KMS-11 (cell line): ENCODE results near the gene TPM3.

Experiments used
- H2AFZ ChIP-seq: fragments of 200-600 bp; sonication (generic); 2 replicates; pipeline ENCODE4 v1.6.1; 2016; ENCODE audit warnings: antibody characterized with exemption, mixed run types, low read depth
- H3K27ac ChIP-seq: fragments of 200-600 bp; sonication (generic); 2 replicates; pipeline ENCODE4 v1.6.1; 2016; ENCODE audit warnings: mild to moderate bottlenecking, mixed run types
- H3K27me3 ChIP-seq: fragments of 200-600 bp; sonication (generic); 2 replicates; pipeline ENCODE4 v1.6.1; 2017; ENCODE audit warnings: mild to moderate bottlenecking, low read depth, mixed run types, moderate library complexity; ENCODE audit not compliant: insufficient read depth
- H3K36me3 ChIP-seq: fragments of 200-600 bp; sonication (generic); 2 replicates; pipeline ENCODE4 v1.6.1; 2017; ENCODE audit warnings: mild to moderate bottlenecking, mixed run types; ENCODE audit not compliant: insufficient read depth
- H3K4me1 ChIP-seq: fragments of 200-600 bp; sonication (generic); 2 replicates; pipeline ENCODE4 v1.6.1; 2016; ENCODE audit warnings: mild to moderate bottlenecking, low read depth, mixed run types; ENCODE audit not compliant: poor library complexity, severe bottlenecking
- H3K4me2 ChIP-seq: fragments of 200-600 bp; sonication (generic); 2 replicates; pipeline ENCODE4 v1.7.0; 2016; ENCODE audit warnings: mild to moderate bottlenecking, mixed run types
- H3K4me3 ChIP-seq: fragments of 200-600 bp; sonication (generic); IDR thresholded peaks from 2 replicates; pipeline ENCODE4 v1.6.1; 2017; ENCODE audit warnings: low read depth, low read length, mixed read lengths; ENCODE audit not compliant: insufficient read depth
- H3K79me2 ChIP-seq: fragments of 200-600 bp; sonication (generic); 2 replicates; pipeline ENCODE4 v1.6.1; 2016; ENCODE audit warnings: low read depth, mixed run types; ENCODE audit not compliant: insufficient read depth
- H3K9ac ChIP-seq: fragments of 200-600 bp; sonication (generic); 2 replicates; pipeline ENCODE4 v1.6.1; 2016; ENCODE audit warnings: mild to moderate bottlenecking, mixed run types
- H4K20me1 ChIP-seq: fragments of 200-600 bp; sonication (generic); 2 replicates; pipeline ENCODE4 v1.6.1; 2016; ENCODE audit warnings: mild to moderate bottlenecking, mixed run types; ENCODE audit not compliant: insufficient read depth
- TF ChIP-seq, protein P1 (sequence below): fragments of 200-600 bp; sonication (generic); conservative IDR thresholded peaks from 2 replicates; pipeline ENCODE4 v1.6.1; 2017; ENCODE audit warnings: low read depth, mild to moderate bottlenecking, antibody characterized with exemption, low read length, moderate library complexity, mixed read lengths

TPM3 gene

DNA sequence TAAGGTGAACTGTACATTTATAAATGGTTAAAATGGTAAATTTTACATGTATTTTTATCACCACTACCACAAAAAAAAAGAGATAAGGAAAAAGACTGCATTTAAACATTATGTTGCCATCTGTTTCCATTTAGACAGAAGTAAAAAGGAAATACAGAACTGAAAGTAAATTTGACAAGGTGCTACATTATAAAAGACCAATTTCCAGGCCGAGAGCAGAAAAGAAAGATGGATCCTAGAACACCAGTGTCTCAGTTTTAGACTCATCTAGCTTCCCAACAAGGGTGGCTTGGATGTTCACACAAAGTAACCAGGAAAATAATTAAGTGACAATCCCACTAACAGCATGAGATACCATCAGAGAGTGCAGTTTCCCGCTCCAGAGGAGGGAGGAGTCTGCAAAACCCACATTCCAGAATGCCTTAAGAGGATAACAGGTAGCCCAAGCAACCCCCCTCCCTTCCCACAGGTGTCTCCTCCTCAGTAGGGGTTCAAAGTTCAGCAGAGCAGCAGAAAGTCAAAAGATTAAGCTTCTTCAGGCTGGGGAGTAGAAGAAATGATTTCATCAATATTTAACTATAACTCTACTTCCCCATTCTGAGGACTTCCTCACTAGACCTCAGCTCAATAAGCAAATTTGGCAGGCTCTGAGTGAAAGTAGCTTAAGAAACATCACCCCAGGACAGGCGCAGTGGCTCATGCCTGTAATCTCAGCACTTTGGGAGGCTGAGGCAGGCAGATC lies 11.8 kb downstream of the TPM3 start:
- H3K4me2 ChIP-seq, result peak overlapping the region; percentile 88
- H3K36me3 ChIP-seq, result peaks cover 4% of the 10 kb centered on the region; the same call in 1 of the 2 replicates
- no peak overlapping the region for H3K27ac ChIP-seq
- H4K20me1 ChIP-seq, result peaks cover 62% of the 10 kb centered on the region
- TF ChIP-seq, protein P1, sequence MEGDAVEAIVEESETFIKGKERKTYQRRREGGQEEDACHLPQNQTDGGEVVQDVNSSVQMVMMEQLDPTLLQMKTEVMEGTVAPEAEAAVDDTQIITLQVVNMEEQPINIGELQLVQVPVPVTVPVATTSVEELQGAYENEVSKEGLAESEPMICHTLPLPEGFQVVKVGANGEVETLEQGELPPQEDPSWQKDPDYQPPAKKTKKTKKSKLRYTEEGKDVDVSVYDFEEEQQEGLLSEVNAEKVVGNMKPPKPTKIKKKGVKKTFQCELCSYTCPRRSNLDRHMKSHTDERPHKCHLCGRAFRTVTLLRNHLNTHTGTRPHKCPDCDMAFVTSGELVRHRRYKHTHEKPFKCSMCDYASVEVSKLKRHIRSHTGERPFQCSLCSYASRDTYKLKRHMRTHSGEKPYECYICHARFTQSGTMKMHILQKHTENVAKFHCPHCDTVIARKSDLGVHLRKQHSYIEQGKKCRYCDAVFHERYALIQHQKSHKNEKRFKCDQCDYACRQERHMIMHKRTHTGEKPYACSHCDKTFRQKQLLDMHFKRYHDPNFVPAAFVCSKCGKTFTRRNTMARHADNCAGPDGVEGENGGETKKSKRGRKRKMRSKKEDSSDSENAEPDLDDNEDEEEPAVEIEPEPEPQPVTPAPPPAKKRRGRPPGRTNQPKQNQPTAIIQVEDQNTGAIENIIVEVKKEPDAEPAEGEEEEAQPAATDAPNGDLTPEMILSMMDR, result no peak
- H3K27me3 ChIP-seq, result no peaks in the 10 kb centered on the region
- H3K4me3 ChIP-seq, result no peak overlapping the region
- H2AFZ ChIP-seq, result no peak overlapping the region
- no peak overlapping the region for H3K9ac ChIP-seq
- peaks cover 74% of the 10 kb centered on the region for H3K4me1 ChIP-seq
- peaks cover 80% of the 10 kb centered on the region for H3K79me2 ChIP-seq

DNA sequence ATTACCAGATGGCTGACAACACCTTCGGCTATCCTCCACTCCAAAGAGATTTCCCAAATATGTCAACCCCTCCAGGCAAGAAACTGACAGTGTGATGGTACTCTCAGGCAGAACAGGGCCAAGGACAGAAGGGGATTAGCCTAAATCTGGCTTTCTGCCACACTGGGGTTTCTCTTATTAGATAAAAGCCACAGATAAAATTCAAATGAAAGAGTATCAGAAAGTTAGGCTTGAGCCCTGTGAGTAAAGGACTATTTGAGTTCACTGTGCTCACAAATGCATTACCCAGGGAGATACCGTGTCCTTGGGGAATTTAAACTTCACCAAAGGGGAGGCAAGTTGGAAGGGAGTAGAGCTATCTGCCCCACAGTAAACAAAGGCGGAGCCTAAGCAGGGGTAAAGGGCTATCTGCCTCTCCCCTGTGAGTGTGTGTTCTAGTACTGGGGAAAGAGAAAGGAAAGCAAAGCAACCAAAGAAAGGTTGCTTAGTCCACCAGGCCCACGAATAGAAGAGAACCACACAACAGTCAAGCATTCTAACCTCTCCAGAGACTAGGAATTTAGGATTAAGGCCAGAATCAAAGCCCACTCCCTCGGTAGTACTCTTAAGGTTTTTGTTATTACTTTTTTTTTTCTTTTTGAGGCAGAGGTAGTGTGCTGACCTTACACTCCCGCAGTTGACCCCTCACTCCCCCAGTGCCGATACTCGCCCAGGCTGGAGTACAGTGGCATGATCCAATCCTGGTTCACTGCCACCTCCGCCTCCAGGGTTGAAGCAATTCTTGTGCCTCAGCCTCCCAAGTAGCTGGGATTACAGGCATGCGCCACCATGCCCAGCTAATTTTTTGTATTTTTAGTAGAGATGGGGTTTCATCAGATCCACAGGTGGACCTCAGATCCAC lies 12.7 kb downstream of the TPM3 start:
- H2AFZ ChIP-seq, result no peak overlapping the region
- TF ChIP-seq, protein P1, result no peak
- no peak overlapping the region for H3K4me3 ChIP-seq
- H3K4me2 ChIP-seq, result peak overlapping the region; percentile 88; the same call in 1 of the 2 replicates
- peaks cover 62% of the 10 kb centered on the region for H4K20me1 ChIP-seq
- no peak overlapping the region for H3K27ac ChIP-seq
- peaks cover 73% of the 10 kb centered on the region for H3K4me1 ChIP-seq
- H3K9ac ChIP-seq, result no peak overlapping the region
- H3K36me3 ChIP-seq, result peaks cover 8% of the 10 kb centered on the region; the same call in 1 of the 2 replicates
- H3K79me2 ChIP-seq, result peaks cover 88% of the 10 kb centered on the region
- no peaks in the 10 kb centered on the region for H3K27me3 ChIP-seq

DNA sequence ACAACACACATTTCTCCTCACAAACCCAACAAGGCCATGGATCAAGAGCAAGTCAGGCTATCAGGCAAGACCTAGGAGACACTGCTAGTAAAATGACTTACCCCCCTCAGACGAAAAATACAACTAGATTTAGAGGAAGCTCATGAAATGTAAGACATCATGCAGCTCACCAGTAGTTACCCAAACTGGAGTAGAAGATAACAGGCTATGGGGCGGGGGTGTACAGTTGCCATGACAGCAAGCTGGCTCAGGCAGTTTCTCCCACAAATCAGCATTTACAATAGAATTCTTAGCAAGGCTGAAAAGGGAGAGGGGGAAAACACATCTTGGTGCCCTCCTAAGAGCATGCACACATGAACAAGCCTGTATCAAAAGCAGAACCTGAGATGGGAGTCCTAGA lies 13.9 kb downstream of the TPM3 start:
- TF ChIP-seq, protein P1, result no peak
- Histone ChIP-seq H3K79me2 (peaks cover 94% of the 10 kb centered on the region), H4K20me1 (peaks cover 62% of the 10 kb centered on the region), H3K4me3 (no peak overlapping the region), H3K9ac (no peak overlapping the region), H3K36me3 (peaks cover 15% of the 10 kb centered on the region; the same call in 1 of the 2 replicates), H3K27me3 (no peaks in the 10 kb centered on the region), H3K4me1 (peaks cover 65% of the 10 kb centered on the region), H2AFZ (no peak overlapping the region), H3K27ac (no peak overlapping the region), H3K4me2 (no peak overlapping the region)

DNA sequence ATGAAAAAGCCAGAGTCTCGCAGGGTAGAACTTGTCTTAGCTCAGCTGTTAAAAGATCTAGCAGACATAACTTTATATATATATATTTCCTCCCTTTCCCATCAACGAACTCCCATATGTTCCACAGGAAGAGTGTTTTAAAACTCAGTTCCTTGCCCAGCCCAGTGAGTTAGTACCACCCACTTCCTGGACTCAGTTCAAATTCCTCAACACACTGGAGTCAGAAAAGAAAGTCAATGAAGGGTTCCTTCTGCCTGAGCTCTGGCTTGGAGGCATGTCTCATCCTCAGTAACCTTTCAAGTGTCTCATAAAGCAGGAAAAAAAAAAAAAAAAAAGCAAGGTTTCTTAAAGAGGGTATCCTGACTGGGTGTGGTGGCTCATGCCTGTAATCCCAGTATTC lies 15.6 kb downstream of the TPM3 start:
- Histone ChIP-seq H3K79me2 (peaks cover 94% of the 10 kb centered on the region), H3K27me3 (no peaks in the 10 kb centered on the region), H3K4me3 (no peak overlapping the region), H3K9ac (no peak overlapping the region), H2AFZ (no peak overlapping the region), H4K20me1 (peaks cover 57% of the 10 kb centered on the region), H3K4me1 (peaks cover 73% of the 10 kb centered on the region), H3K36me3 (peaks cover 32% of the 10 kb centered on the region; the same call in 1 of the 2 replicates), H3K27ac (no peak overlapping the region), H3K4me2 (no peak overlapping the region)
- TF ChIP-seq, protein P1, result no peak
